ELF-1 (cell line): Measurements from ENCODE around the gene ADRM1.

ENCODE experiments used
- DNase-seq: peaks from one replicate; pipeline ENCODE4 v3.0.0-alpha.2; 2016; ENCODE audit warnings: low read depth, low spot score

ADRM1 gene

DNA sequence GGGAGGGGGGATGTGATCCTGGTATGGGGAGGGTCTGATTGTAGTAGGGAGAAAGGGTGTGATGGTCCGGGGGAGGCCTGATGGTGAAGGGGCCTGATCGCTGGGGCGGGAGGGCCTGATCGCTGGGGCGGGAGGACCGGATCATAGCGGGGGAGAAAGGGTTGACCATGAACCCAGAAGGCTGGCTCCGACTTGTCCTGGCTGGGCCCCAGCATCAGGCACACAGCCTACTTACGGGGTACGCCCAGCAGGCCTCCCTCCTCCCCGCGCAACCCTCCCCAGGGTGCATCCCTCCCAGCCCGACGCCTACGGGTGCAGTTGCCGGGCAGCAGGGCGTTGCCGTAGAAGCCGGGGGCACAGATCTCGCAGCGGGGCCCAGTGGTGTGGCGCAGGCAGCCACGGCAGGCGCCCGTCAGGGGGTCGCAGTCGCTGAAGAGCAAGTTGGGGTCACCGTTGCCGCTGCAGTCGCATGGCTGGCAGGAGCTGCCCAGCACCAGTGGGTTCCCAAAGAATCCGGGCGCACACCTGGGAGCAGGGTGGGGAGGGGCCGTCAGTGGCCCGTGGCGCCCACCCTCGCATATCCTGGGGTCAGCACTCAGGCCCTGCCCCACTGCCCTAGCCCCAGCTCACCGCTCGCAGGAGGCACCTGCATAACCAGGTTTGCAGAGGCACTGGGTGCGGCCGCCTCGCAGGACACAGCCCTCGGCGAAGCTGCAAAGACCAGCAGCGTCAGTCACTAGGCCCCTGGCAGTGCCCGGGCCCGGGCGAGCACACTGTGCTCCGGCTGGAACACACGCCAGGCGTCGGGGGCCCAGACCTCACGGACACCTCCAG, 20.6 kb downstream of the ADRM1 start:
- DNase-seq, result no peak

DNA sequence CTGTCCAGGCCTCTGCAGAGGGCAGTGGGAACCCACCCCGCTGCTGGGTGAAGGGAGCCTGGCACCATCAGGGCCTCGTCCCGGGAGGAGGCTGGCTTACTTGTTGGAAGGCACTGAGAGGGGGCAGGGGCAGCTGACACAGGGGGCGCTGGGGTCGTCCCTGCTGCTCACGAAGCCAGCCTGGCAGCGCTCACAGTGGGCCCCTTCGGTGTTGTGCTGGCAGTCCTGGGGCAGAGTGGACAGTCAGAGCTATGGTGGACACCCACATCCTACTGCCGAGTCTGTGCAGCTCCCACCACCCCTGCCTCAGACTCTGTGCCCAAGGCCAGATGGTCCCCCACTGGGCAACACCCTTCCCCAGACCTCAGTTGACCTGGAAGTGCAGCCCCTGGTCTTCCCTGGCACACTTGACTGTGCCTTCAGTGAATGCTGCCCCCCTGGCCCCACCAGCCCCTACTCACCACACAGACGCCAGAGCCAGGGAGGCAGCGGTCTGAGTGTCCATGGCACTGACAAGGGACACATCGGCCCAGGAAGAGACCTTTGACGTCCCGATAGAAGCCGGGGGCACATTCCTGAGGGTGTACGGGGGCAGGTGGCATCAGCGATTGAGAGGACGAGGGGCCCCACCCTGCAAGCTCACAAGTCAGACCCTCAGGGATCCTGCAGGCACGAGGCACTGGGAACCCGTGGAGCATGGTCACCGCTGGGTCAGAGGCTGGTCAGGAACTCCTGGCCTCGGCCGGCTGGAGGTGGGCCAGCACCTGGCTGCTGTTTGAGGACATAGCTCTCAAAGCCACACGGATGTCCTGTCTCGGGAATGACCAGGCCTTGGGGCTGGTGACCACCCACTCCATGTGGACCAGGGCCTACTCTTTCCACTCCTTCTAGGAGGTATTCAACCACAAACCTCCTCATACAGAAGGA, 21.4 kb downstream of the ADRM1 start:
- DNase-seq, result no peak

DNA sequence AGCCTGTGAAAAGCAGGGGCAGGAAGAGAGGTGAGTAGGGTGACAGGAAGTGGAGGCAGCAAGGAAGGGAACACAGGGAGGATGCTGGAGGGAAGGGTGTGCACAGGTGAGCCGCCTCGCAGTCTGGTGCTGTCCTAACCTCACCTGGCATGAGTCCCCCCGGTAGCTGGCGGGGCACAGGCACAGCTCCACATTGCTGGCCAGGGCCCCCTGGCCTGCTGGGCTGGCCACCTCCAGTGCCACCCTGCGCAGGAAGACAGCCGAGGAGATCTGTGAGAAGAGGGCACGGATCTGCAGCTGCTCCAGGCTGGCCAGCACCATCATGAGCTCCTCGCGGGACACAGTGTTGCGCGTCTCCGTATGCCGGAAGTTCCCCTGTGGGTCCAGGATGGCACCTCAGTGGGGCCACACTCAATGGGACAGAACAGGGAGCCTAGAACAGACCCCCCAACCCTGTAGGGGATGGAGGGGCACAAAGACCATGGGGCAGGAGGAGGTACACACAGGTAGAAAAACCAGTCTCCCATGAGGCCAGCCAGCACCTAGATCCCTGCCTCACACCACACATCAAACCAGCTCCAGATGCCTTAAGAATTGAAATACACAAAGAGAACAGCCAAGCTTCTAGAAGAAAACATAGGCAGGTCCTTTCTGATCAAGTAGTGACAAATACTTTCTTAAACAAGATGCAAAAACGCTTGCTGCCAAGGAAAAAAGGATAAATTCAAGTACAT, 22.5 kb downstream of the ADRM1 start:
- DNase-seq, result no peak

DNA sequence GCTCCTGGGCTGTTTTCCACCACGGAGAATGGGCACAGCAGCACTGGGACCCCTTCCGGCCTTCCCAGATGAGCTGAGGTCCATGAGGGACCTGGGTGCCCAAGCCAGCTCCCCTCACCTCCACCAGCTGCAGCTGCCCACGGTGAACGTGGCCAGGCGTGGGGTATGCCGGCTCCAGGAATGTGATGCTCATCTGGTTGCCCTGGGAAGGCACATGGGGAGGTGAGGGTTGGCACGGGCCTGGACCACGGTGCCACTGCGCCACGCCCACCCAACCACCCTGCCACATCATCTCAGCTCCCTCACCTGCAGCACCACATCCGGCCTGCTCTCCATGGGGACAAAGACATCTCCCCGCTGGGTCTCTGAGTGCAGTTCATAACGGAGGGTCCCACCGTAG, 23.8 kb downstream of the ADRM1 start:
- DNase-seq, result no peak

DNA sequence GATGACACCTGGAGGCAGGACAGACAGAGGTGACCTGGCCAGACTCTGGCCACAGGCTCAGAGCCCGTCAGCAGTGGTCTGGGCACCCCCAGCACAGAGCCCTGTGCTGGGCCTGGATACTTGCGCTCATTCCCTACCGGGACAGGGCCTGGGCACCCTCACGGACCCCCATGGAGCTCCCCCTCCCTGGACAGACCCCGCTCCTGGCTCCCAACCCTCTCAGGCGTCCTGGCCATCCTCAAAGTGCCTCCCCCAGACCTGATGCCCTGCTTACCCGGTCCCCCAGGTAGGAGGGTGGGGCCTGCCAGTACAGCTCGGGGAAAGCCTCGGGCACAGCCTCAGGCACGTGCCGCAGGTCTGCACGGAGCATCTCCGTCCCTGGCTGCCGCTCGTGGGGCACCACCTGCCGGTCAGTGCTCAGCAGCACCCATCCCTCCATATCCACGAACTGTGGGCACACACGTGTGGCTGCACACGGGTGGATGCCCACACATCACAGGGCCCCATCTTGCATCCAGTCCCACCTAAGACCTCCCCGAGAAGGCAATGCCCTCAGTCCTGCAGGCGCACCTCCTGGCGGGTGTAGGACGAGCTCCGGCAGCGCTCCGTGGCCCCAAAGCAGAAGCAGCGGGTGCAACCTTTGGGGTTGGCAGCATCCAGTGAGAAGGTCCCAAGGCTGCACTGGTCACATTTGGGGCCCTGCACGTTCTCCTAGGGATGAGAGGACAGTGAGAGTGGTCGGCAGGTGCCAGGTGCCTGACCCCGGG, 24.3 kb downstream of the ADRM1 start:
- DNase-seq, result no peak

DNA sequence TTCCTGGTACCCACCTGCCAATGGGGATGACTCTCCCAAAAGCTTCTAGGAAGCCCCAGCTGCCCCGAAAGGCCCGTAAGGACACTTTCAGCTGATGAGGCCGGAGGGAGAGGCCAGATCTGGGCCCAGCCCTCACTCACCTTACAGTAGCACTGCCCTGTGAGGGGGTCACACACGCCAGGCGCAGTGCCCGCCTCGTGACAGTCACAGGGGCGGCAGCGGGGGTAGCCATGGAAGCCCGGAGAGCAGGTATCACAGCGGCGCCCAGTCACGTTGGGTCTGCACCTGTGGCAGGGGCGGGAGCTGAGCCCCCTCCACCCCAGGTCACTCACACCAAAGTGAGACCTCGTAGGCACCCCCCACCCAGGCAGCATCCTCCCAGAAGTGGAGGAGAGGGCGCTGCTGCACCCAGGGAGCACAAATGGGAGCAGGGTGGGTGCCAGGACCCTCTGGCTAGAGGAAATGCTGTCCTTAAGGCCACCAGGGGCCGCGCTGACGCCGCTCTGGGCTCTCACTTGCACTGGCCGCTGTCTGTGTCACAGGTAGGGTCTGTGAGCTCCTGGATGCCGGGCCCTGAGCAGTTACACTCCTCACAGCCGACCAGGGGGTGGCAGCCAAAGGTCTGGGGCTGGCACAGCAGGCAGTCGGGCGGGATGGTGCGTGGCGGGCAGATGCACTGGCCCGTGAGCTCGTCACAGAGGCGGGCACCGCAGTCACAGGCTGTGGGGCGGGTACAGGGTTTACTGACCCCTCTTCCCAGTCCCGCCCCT, 25.1 kb downstream of the ADRM1 start:
- DNase-seq, result no peak

DNA sequence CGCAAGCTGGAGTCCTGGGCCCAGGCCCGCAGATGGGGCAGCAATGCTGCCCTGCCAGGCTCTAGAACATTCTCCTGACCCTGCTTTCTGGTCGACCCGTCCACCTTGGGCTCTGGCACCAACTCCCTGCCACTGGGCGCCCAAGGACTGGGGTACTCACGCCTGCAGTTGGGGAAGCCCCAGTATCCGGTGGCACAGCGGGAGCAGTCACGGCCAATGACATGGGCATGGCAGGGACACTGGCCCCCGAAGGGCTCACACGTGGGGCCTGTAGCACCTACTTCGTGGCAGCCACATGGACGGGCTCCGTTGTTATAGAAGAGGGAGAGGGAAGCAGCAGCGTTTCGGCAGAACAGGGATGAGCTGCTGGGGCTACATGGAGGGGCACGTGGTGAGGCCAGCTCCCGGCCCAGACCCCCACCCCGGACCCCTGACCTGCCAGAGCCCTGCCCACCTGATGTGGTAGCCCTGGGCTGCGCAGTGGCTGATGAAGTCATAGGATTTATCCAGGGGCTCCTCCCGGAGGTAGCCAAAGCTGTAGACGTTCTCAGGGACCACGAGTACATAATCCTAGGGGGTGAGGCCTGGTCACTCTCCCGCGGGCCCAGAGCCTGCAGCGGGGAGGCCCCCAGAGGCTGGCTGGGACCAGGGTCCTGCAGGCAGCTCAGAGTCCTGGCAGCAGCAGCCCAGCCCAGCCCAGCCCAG, 26.0 kb downstream of the ADRM1 start:
- no peak for DNase-seq

DNA sequence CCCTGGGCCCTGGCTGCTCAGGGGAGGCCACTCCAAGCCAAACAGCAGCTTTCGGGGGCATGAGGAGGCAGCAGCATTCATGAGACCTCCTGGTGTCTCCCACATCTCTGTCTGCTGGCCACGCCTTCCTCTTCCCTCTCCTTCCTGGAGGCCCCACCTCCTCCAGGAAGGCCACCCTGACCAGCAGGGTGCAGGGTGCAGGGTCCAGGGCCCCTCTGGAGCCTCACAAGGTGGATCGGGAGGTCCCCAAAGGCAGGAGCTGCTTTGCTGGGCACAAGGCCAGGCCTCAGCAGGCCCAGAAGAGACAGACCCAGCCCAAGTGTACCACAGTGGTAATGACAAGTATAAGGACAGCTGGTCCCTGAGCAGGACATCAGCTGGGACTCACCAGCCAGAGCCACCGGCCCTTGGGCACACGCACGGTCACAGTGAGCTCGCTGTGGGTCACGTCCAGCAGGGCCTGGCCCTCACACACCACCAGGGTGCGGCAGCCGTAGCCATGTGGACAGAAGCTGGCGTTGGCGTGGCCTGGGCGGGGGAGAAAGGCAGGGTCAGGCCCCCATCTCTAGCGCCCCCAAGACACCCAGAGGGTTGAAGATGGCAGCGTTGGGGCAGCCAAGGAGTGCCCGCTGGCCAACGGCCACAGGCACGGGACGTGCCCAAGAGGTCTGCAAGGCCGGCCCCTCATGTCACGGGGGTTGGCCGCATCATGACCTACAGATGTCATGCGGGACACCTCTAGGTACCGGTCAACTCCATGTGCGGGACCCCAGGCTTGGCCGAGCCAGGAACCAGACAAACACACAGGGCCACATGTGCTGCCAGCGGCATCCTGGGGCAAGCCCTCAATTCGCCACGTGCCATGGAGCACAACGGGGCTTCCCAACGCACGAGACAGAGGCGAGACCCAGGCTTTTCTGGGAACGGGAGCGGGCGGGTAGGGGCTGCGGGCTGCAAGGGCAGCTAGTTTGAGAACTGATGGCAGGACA, 26.9 kb downstream of the ADRM1 start:
- no peak for DNase-seq

DNA sequence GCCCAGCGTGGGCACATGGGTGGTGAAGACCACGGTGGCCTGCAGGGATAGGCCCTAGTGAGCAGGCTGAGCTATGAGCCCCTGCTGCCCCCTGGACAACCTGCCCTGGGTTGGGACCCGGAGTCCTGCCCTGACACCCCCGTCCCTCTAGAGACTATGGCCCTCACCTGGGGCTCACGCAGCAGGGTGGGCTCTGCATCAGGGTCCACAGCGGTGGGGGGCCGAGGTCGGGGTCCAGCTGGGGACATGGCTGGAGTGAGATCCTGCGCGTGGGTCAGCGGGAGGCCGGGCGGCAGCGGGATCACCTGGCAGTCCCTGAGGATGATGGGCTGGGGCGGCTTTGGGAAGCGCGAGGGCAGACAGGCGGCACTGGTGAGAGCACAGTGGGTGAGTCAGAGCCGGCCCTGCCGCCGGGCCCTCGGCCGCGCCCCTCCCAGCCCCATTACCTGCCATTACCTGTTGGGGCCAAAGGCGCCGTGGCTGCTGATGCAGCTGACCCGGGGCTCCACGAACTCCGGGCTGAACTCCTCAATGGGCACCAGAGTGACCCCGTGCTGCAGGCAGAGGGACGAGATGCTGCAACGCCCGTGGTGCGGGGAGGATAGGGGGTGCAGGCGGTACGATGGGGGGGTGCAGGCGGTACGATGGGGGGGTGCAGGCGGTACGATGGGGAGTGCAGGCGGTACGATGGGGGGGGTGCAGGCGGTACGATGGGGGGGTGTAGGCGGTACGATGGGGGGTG, 27.9 kb downstream of the ADRM1 start:
- DNase-seq, result no peak

DNA sequence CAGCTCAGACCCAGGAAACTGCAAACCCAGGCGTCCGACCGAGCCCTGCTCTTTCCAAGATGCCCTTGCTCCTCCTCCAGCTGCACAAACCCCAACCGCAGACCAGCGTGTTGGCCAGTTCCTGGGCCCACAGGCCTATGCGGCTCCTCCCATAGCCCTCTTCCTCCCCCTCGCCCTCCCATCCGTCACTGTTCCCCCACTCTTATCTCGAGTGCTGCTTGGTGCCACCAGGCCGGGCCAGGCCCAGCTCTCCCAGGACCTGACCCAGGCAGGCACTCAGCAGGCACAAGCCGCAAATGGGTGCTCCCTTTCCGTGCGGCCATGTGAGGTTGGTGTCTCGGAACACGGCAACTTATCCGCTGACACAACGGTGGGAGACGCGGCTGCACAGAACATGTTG, 28.6 kb downstream of the ADRM1 start:
- no peak for DNase-seq

DNA sequence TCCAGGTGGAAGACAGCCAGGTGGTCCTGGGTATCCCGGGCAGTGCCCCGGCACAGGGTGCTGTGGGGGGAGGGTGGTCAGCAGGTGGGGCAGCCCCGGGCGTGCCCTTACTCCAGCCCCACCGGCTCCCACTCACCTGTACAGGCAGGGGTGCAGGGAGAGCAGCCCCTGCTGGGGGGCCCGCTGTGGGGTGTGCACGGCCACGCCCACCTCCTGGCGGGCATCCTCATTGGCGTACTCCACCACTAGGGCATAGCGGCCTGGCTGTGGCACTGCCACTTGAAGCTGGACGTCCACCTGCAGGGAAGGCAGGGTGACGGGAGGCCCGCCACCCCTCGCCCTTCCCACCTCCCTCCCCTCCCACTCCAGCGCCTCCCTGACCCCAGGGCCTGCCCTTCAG, 29.6 kb downstream of the ADRM1 start:
- no peak for DNase-seq

DNA sequence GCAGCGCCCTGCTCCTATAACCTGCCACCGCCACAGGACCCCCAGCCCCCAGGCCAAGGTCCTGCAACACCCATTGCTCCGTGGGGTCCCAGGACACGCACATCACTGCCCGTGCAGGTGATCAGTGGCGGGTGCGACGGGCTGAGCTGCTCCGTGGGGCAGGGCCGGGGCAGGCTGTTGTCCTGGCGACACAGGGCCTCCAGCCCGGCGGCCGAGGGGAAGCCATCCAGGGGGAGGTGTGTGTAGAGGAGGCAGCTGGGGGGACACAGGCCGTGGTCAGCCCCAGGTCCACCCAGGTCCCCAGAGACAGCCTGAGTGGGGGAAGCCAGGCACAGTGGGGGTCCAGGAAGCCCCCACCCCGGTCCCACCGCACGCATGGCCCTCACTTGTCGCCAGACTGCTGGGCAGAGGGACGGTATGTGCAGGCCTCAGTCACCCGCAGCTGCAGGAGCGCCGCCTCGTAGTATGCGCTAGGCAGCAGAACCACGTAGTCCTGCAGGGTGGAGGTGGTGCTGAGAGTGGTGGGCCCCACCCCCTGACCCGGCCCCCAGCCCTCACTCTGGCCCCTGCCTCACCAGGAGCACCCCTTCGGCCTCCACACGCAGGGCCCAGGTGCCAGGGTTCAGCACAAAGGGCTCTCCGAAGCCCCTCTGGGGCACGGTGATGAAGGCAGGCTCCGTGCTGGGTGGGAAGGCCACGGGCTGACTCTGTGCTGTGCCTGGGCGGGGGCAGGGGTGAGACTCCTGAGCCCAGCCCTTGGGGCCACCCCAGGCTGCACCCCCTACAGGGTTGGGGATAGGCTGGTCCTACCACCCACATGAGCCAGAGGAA, 30.4 kb downstream of the ADRM1 start:
- DNase-seq, result no peak

DNA sequence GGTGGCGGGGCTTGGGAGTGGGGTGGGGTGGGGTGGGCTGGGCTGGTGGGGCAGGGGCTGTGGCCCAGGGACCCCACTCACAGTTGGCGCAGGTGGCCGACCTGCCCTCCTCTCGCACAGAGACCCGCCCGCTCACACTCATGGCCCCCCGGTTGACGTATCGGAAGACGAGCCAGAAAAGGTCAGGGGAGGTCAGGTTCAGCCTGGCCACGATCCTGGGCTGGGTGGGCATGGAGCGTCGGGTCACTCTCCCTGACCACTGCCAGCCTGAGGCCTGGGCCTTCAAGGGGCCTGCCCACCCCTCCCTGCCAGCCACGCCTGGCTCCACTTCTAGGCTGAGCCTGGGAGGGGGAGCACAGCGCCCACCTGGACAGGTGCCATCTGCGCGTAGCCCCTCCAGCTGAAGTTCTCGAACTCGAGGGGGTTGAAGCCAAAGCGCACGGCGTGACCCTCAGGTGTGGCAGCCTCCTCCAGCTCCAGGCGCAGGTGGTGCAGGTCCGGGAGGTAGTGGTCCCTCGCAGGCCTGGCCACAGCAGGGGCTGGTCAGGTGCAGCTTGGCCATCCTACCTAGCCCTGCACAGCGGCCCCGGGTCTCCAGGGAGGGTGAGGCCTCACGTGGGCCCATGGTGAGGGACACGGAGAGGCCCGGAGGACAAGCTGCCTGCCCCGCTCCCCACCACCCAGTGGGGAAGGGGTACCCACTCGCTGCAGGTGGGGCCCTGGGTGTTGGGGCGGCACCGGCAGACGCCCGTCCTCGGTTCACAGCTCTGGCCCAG, 31.2 kb downstream of the ADRM1 start:
- DNase-seq, result no peak

DNA sequence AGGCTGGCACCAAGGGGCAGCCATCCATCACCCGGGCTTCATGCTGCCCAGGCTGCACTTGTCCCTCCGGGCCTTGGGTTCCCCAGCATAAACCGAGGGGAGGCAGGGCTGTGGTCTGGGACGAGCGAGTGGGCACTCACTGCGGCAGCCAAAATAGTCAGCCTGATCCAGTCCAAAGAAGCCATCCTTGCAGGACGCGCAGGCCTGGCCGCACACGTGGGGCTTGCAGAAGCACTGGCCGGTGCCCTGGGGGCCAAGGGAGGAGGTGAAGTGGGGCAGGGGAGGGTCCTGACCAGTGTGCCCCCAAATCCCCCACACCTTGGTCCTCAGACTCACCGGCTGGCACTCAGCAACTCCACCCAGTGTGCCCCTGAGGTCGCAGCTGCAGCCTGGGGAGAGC, 32.1 kb downstream of the ADRM1 start:
- DNase-seq, result no peak

DNA sequence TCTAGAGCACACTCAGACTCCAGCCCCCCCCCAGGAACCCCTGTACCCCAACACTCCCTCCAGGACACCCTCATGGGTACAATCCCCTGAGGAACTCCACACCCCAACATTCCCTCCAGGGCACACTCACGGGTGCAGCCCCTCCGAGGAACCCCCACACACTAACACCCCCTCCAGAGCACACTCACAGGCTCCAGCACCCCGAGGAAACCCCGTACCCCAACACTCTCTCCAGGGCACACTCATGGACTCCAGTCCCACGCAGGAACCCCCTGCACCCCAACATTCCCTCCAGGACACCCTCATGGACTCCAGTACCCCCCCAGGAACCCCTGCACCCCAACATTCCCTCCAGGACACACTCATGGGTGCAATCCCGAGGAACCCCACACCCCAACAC, 32.7 kb downstream of the ADRM1 start:
- DNase-seq, result no peak

DNA sequence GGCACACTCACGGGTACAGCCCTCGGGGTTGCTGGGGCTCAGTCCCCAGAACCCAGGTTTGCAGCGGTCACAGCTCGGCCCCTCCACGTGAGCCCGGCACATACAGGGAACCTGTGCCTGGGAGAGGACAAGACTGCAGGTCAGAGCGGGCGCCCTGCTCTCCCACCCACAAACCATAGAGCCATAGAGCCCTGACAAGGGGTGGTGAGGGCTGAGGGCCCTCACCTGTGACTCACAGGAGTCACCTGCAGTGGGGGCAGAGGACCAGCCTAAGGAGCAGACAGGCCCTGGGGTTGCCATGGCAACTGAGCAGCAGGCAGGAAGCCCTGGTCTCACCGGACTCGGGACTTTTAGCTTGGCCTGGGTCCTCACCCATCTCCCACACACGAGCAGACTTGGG, 33.5 kb downstream of the ADRM1 start:
- DNase-seq, result peak; percentile 41
